ENCODE results near the gene SPTBN1.

DNA sequence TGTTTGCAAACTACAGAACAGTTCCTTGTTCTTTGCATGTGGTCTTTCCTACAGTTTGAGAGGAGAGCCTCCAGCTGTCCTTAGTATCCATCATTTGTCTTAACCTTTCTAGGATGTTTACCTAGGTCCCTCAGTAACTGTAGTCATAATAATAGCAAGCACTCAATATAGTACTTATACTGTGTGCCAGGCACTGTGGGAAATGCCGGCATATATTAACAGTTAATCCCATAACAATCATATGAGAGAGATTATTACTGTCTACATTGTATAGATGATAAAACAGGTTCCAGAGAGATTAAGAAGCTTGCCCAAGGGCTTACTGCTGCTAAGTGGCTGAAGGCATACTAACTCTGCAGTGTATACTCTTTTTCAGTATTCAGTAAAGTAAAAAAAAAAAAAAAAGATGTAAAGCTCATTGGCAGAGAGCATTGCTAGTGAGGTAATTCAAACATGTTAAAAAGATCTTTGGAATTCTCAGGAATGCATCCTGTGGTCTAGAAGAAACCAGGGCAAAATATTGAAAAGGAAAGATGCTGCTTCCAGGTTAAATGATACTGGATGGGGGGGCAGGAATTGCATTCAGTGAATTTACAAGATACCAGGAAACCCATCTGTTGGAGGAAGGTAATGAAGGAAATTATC, 72.3 kb downstream of the SPTBN1 start:
- TF ChIP-seq, protein P1, sequence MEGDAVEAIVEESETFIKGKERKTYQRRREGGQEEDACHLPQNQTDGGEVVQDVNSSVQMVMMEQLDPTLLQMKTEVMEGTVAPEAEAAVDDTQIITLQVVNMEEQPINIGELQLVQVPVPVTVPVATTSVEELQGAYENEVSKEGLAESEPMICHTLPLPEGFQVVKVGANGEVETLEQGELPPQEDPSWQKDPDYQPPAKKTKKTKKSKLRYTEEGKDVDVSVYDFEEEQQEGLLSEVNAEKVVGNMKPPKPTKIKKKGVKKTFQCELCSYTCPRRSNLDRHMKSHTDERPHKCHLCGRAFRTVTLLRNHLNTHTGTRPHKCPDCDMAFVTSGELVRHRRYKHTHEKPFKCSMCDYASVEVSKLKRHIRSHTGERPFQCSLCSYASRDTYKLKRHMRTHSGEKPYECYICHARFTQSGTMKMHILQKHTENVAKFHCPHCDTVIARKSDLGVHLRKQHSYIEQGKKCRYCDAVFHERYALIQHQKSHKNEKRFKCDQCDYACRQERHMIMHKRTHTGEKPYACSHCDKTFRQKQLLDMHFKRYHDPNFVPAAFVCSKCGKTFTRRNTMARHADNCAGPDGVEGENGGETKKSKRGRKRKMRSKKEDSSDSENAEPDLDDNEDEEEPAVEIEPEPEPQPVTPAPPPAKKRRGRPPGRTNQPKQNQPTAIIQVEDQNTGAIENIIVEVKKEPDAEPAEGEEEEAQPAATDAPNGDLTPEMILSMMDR (IDR thresholded peaks at IDR 0.05; ENCODE audit: extremely low read depth in 1 of 2, insufficient read depth in 1 of 2, low read depth in 1 of 2, low read length in 2 of 2) = no peak
- TF ChIP-seq POLR2A (IDR thresholded peaks at IDR 0.05; ENCODE audit: low read depth, low read length) (no peak), EZH2 (IDR thresholded peaks at IDR 0.05; ENCODE audit: borderline replicate concordance, low read depth, low read length, severe bottlenecking) (no peak), MYC (IDR thresholded peaks at IDR 0.05; ENCODE audit: low read depth, low read length) (no peak), POLR2AphosphoS5 (IDR thresholded peaks at IDR 0.05; ENCODE audit: insufficient read depth, low read depth, low read length) (no peak), GATA2 (IDR thresholded peaks at IDR 0.05; ENCODE audit: insufficient read depth, insufficient read length, low read depth, low read length) (no peak), JUN (IDR thresholded peaks at IDR 0.05; ENCODE audit: borderline replicate concordance, insufficient read depth, insufficient read length, low read depth) (no peak), FOS (IDR thresholded peaks at IDR 0.05; ENCODE audit: borderline replicate concordance, insufficient read depth, low read length) (no peak)
- TF ChIP-seq, protein P2, sequence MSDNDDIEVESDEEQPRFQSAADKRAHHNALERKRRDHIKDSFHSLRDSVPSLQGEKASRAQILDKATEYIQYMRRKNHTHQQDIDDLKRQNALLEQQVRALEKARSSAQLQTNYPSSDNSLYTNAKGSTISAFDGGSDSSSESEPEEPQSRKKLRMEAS (IDR thresholded peaks at IDR 0.05; ENCODE audit: insufficient read depth, insufficient read length) = no peak
